Endothelial cell of hepatic sinusoid (primary cell): ENCODE measurements around the gene WDR88.

ENCODE experiments used
- in situ Hi-C: cut with HindIII; loops from 2 replicates; pipeline ENCODE4 v1.10.0; 2017; ENCODE audit warnings: low sequenced_read_pairs

Gene WDR88

DNA sequence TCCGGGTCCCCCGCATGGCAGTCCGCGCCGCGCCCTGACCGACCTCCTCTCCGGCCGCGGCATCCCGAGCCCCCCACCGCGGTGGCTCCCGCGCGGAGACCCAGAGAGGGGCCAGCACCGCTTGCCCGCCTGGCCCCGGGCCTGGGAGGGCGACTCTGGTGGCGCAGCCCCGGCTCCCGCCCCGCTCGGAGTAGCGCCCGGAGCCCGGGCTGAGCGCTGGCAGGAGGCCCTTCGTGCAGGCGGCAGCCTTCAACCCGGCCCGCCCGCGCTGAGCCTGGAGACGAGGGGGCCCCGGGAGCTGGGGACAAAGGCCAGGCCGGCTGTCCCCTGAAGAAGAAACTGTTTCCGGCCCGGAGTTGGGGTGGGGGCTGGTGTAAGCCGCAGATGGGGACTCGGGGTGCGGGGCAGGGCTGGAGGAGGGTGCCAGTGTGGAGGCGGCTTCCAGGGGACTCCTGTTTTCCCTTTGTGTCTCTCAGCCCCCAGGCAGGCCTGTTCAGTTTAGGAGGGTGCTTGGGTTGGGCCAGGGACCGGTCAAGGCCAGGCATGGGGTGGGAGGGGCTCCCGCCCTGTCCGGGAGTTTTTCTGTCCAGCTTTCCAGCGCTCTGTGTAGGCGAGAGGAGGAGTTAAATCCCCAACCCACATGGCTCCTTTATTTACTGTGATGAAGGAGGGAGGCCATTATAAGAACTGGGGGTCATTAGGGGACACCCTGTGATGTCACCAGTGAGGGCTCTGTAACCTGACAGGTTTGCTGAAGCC lies 63.2 kb downstream of the WDR88 start:
- in situ Hi-C loops = no loop called here

DNA sequence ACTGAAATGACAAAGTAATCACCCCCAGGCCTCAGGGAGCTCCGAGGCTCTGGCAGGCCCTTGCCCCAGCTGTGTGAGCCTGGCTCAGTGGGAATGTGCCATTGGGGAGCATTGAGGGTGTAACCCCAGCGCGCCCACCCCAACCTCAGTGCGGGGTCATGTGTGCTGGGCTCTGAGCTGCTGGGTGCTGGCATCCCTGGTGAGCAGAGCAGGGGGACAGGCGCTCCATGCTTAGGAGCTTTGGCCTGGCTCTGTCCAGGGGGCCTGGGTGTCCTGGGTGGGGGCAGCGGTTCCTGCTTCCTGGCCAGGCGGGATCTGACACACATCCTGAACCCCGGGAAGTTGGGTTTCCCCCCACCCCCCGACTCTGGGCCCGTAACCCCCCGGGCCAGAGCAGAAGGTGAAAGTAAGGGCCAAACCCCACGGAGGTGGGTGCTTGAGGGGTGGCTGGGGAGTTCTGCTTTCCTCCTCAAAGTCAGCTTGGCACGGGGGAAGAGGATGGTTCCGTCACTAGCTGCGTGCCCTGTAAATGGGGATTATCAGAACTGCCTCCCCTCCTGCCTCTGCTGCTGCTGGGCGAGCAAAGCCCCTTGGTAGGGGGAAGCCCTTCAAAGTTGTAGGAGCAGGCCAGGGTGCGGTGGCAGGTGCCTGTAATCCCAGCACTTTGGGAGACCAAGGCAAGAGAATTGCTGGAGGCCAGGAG lies 63.9 kb downstream of the WDR88 start:
- in situ Hi-C loops = no loop called here

DNA sequence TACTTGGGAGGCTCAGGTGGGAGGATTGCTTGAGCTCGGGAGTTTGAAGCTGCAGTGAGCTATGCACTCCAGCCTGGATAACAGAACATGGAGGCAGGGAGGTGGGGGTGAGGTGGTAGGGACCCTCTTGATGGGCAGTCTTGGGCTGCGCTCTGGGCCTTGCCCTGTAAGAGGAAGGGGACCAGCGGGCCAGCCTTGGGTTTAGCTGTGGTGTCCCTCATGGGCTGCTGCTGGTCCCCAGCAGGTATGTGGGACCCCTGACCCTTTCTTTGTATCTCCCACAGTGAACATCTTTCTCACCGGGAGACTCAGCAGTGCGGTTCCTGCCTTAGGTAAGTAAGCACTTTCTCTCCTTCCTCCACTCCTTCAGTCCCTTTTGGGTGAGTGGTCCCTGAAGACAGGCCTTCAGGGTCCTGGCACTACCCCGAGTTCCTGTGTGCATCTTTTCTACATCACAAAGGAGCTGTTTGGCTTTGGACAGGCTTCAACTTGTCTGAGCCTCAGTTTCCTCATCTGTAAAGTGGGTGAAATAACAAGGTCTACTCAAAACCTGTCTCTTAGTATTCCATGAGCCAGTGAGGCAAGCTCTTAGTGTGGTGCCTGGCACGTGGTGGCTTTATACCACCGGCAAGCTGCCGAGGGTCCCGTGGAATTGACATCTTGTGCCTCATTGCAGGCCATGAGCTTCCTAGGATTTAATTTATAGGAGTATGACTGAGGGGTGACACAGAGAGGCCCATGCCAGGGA lies 64.7 kb downstream of the WDR88 start:
- in situ Hi-C loops = no loop called here

DNA sequence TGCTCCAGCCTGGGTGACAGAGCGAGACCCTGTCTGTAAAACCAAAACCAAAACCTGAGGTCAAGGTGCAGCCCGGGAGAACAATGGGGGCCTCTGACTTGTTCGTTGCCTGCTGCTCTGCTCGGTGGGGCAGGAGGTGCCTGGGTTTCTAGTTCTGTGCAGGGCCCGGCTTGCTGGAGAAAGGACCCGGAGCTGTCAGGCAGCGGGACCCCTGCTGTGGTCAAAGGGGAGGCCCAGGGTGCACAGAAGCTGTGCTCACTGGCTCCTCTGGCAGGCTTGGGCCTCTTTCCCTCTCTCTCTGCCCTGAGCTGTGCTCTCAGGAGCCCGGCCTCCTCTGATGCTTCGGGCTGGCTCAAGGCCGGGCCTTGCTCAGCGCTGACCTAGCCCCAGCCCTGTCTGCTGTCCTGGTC lies 65.7 kb downstream of the WDR88 start:
- in situ Hi-C loops = no loop called here

DNA sequence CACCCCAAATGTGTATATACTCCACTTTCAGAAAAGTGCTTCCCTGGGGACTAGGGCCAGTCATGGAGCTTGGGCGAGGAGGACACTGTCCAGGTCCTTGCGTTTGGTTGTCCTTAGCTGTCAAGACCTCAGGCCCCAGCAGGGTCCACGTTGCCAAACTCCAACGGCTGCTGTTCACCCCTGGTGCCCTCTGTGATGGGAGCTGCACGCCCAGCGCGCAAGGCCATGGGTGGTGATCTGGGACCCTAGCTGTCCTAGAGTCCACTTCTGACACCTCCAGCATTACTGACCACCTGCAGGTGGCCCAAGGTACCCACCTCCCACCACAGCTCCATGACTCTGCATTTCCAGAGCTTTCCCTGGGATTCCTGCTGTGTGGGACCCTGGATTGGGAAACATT lies 66.3 kb downstream of the WDR88 start:
- in situ Hi-C loops = no loop called here

DNA sequence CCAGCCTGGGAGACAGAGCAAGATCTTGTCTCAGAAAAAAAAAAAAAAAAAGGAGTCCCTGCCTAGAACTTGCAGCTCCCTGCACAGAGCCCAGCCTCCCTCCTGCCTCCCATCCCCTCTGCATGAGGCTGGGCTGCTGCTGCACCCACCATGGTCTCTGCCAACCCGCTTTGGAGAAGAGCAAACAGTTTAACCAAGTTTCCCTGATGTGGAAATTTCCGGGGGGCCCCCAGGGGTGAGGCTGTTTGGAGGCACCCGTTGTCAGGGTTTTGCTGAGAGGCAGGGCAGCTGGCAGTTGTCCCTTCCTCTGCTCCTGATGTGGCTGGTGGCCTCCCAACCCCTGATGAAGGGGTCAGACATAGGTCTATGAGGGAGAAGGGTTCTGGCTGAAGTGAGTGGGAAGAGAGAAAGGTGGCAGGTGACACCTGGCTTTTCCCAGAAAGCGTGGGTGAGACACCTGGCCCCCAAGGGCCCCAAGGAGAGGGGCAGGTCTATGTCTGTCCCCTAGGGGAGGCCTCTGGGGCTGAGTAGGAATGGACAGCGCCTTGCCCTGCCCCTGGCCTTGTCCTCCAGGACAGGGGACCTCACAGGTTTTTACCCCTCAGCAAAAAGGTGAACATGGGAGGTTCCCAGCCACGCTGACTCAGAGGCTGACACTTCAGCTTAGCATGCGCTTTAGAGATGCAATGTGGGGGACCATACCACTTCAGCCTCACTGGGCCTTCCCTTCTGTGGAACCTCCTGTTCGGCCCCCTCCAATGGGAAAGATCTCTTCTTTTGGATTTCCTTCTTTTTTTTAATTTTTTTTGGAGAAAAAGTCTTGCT lies 67.7 kb downstream of the WDR88 start:
- in situ Hi-C loops = no loop called here

DNA sequence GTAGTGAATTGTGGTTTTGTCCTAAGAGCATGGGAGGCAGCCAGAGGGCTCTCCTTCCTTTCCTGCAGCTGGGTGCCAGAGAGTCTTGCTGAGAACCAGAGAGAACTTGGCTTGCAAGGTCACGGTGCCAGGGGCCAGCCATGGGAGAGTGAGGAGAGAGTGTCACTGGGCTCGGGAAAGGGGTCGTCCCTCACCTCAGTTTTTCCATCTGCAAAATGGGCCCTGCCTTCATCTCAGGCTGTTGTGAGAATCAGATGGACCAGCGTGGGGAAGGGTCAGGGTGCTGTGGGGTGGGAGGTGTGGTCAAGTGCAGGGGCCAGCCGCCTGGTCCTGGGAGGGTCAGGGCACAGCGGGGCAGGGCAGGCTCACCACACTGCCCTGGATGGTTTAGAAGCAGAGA lies 69.6 kb downstream of the WDR88 start:
- in situ Hi-C loops = no loop called here

DNA sequence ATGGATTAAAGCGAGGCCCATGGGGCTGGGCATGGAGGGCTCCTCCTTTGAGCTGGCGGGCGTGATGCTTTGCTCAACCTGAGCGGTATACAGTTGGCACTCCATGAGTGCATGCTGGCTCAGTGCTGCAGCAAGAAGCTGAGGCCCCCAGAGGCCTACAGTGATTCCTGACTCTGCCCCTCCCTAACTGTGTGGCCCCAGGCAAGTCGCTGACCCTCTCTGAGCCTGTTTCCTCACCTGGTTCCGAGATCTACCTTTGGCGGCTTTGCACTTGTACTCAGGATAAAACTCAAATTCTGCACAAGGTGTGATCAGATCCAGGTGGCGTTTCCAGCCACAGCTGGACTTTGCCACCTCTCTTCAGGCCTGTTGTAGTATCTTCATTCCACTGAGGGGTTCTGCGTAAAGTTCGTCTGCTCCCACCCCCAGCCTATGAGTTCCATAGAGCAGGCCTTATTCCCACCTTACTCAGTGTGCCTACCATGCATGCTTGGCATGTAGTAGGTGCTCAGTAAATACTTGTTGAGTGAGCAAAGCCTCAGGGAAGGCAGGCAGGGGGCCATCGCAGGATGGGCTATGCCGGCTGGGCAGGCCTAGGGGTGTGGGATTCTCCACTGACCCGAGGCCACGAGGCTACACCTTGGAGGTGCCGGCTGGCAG lies 70.1 kb downstream of the WDR88 start:
- in situ Hi-C loops = no loop called here

DNA sequence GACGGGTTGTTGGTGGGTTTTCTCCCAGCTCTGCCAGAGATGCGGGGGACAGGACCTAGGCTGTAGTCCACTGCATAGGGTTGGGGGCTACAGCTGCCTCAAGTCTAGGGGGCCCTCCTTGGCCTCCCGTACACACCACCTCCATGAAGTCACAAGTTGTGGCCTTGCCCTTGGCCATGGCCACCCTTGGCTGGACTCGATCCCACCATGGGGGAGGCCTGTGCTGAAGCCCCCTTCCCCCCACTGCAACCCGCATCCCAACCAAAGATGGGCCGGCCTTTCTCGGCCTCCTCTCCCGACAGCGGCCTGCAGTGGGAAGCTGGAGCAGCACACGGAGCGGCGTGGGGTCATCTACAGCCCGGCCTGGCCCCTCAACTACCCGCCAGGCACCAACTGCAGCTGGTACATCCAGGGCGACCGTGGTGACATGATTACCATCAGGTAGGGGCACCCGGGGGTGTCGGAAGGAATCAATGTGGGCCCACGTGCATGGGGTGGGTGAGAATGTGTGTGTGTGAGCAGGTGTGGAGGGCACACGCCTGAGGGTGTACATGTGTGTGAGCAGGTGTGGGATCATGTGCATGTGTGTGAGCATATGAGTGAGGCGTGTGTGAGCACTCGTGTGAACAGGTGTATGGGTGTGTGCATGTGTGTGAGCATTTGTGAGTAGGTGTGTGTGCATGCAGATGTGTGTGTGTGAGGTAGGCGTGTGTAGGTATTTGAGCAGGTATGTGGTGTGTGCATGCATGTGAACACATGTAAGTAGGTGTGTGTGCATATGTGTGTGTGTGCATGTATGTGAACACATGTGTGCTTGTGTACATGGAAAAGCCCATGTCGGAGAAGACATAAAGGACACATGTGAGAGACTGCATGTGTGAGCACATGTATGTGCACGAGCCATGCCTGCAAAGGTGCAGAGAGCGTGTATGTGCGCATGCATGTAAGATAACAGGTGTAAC lies 70.9 kb downstream of the WDR88 start:
- in situ Hi-C loops = no loop called here

DNA sequence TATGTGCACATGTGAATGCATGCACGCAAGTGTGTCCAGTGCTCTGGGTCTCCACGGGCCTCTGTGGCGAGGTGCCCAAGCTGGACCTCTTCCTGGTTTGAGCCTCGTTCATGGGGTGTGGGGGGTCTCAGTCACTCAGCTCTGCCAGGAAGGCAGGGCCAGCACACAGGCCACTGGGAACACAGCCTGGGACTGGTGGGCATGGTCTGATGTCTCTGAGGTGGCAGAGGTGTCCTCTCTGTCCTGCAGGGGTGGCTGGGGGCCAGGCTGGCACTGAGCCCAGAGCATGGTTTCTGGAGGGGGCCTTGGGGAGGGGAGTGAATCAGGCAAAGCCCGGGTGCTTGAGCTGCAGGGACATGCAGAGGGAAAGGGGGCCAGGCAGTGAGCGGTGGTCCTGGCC lies 71.6 kb downstream of the WDR88 start:
- in situ Hi-C loops = no loop called here

DNA sequence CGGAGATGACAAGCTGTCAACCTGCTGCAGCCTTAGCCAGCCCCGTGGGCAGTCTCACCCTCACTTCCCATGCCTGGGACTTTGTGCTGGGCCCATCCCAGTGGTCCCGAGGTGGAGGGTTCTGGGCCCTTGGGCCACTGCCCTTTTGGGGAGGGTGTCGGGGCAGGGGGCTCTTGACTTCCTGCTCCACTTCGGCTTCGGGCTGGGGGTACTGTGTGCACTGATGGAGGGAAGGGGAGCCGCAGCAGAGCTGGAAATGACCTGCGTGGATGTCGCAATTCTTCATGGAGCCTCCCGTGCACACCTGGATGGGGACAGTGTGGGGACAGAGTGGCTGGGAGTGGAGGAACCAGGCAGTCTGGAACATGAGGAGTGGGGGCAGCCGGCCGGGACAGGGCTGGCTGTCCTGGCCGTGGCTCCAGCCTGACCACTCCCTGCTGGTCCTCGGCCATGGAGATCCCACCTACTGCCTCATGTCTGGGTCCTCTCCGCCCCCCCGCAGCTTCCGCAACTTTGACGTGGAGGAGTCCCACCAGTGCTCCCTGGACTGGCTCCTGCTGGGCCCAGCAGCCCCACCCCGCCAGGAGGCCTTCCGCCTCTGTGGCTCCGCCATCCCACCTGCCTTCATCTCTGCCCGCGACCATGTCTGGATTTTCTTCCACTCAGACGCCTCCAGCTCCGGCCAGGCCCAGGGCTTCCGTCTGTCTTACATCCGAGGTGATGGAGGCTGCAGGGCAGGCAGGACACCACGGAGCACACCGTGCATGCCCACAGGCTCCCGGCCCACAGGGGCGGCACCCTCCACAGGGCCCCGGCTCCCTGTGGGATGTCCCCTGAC lies 72.4 kb downstream of the WDR88 start:
- in situ Hi-C loops = no loop called here

DNA sequence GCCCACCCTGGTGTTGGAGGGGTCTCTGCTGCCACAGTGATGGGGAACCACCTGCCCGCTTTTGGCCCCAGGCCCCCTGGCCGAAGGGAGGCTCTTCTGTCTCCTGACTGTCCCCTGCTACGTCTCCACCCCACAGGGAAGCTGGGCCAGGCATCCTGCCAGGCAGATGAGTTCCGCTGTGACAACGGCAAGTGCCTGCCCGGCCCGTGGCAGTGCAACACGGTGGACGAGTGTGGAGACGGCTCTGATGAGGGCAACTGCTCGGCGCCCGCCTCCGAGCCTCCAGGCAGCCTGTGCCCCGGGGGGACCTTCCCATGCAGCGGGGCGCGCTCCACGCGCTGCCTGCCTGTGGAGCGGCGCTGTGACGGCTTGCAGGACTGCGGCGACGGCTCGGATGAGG lies 73.2 kb downstream of the WDR88 start:
- in situ Hi-C loops = no loop called here

DNA sequence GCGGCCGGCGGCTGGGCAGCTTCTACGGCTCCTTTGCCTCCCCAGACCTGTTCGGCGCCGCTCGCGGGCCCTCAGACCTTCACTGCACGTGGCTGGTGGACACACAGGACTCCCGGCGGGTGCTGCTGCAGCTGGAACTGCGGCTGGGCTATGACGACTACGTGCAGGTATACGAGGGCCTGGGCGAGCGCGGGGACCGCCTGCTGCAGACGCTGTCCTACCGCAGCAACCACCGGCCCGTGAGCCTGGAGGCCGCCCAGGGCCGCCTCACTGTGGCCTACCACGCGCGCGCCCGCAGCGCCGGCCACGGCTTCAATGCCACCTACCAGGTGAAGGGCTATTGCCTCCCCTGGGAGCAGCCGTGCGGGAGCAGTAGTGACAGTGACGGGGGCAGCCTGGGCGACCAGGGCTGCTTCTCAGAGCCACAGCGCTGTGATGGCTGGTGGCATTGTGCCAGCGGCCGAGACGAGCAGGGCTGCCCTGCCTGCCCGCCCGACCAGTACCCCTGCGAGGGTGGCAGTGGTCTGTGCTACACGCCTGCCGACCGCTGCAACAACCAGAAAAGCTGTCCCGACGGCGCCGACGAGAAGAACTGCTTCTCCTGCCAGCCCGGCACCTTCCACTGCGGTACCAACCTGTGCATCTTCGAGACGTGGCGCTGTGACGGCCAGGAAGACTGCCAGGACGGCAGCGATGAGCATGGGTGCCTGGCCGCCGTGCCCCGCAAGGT lies 73.8 kb downstream of the WDR88 start:
- in situ Hi-C loops = no loop called here

DNA sequence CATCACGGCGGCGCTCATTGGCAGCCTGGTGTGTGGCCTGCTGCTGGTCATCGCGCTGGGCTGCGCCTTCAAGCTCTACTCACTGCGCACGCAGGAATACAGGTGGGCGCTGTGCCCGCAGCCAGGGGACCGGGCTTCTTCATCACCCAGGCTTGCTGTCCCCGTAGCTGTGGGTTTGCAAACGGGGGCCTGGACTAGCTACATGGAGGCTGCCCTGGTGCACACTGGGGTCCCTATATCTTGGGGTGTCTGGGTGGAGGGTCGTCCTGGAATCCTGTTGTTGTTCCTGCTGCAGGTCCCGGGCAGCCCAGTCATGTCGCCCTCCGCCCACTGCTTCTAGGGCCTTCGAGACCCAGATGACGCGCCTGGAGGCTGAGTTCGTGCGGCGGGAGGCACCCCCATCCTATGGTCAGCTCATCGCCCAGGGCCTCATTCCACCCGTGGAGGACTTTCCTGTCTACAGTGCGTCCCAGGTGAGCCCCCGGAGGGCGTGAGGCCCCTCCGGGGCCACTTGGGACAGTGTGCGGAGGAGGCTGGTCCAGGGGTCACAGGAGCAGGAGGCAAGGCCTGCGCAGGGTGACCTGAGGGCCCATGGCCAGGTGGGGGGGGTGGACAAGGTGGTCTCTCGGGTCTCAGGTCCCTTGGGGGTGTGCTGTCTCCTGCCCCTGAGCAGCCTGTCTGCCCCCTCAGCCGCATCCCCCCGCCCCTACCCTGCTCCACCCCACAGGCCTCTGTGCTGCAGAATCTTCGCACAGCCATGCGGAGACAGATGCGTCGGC lies 74.5 kb downstream of the WDR88 start:
- in situ Hi-C loops = no loop called here

DNA sequence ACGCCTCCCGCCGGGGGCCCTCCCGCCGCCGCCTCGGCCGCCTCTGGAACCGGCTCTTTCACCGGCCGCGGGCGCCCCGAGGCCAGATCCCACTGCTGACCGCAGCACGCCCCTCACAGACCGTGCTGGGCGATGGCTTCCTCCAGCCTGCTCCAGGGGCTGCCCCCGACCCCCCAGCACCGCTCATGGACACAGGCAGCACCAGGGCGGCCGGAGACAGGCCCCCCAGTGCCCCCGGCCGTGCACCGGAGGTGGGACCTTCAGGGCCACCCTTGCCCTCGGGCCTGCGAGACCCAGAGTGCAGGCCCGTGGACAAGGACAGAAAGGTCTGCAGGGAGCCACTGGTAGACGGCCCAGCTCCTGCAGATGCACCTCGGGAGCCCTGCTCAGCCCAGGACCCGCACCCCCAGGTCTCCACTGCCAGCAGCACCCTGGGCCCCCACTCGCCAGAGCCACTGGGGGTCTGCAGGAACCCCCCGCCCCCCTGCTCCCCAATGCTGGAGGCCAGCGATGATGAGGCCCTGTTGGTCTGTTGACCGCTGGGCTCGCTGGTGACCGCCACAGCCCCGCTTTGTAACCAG lies 75.2 kb downstream of the WDR88 start:
- in situ Hi-C loops = no loop called here

DNA sequence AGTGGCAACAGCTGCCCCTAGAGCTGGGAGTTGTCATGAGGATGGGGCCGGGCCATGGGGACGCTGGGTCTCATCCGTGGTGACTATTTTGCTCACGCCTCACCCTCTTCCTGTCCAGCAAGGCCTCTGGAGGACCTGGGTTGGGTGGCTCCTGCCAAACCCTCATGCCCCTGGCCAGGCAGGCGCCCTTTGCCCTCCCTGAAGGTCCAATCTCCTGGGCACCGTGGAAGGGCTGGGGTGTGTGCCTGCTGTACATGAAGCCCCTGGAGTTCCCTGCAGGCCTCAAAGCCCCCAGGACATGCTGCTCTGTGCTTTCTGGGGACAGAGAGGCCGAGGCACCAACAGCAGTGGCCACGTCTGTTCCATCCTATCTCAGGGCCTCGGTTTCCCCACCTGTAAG lies 76.0 kb downstream of the WDR88 start:
- in situ Hi-C loops = no loop called here
